LNCaP clone FGC (cell line): ENCODE data around the gene CENPH.
"Not testable (repeated sequence)": the region's sequence is repeated elsewhere in the genome, so short reads cannot be mapped to it uniquely, and the experiment has no call there.

Experiments
- DNase-seq: peaks from one replicate; pipeline ENCODE4 v3.0.0-alpha.2; 2011; ENCODE audit warnings: low read depth
- H3K4me3 ChIP-seq: 2 replicates; pipeline ENCODE4 v1.5.1; 2011; ENCODE audit warnings: mild to moderate bottlenecking, low read depth, low read length, control low read depth
- TF ChIP-seq, protein P1 (sequence below): IDR thresholded peaks from 2 replicates; pipeline ENCODE4 v1.5.1; 2012; ENCODE audit warnings: mild to moderate bottlenecking; ENCODE audit not compliant: control insufficient read depth, insufficient read depth; ENCODE audit errors: extremely low read depth

Gene CENPH

DNA sequence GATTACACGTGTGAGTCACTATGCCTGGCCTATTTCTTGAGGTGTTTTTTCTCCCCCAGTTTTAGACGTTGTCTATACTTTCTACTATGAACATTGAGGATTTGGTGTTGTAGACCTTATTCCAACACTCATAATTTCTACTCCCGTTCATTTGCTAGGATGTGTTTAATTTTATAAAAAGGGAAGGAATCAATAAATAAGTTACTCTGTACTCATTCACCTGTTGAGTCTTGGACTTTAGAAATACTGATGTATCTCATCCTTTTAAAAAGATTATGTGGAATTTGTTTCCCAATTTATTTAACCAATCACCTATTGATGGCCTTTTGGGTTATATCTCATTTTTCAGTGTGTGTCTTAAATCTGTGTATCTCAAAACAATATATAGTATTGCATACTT, 48.5 kb downstream of the CENPH start:
- TF ChIP-seq, protein P1, sequence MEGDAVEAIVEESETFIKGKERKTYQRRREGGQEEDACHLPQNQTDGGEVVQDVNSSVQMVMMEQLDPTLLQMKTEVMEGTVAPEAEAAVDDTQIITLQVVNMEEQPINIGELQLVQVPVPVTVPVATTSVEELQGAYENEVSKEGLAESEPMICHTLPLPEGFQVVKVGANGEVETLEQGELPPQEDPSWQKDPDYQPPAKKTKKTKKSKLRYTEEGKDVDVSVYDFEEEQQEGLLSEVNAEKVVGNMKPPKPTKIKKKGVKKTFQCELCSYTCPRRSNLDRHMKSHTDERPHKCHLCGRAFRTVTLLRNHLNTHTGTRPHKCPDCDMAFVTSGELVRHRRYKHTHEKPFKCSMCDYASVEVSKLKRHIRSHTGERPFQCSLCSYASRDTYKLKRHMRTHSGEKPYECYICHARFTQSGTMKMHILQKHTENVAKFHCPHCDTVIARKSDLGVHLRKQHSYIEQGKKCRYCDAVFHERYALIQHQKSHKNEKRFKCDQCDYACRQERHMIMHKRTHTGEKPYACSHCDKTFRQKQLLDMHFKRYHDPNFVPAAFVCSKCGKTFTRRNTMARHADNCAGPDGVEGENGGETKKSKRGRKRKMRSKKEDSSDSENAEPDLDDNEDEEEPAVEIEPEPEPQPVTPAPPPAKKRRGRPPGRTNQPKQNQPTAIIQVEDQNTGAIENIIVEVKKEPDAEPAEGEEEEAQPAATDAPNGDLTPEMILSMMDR: no peak
- DNase-seq: no peak
- H3K4me3 ChIP-seq: no peak overlapping the region

DNA sequence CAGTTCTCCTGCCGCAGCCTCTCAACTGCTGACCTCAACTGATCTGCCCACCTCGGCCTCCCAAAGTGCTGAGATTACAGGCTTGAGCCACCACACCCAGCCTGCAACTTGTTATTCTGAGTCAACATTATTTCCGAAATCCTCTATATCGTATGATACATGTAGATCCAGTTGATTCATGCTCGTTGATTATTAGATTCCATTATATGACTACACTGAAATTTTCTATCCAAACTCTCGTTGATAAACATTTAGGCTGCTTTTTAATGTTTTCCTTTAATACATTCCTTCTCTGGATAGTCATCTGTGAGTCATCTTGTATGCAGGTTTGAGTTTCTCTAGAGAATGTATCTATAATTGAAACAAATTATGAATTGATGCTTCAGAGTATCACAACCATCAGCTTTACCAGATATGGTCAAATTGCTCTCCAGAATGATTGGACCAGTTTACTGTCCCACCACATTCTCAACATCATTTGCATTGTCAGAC, 49.4 kb downstream of the CENPH start:
- H3K4me3 ChIP-seq: no peak overlapping the region
- DNase-seq: no peak
- TF ChIP-seq, protein P1: no peak

DNA sequence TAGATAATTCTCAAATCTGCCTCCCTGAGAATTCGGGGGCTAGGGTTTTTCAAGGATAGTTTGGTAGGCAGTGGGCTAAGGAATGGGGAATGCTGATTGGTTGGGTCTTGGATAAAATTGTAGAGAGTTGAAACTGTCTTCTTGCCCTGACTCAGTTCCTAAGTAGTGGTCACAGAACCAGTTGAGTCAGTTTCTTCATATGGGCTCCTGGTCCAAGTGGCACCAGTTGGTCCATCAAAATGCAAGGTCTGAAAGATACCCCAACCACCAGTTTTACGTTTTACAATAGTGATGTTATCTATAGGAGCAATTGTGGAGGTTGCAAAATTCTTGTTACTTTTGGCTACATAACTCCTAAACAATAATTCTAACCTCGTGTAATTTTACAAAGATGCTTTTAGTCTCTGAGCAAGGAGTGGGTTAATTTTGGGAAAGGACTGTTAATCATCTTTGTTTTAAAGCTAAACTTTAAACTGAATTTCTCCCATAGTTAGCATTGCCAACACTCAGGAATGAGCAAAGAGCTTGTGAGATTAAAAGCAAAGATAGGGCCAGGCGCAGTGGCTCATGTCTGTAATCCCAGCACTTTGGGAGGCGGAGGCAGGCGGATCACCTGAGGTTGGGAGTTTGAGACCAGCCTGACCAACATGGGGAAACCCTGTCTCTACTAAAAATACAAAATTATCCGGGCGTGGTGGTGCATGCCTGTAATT, 53.0 kb downstream of the CENPH start:
- TF ChIP-seq, protein P1: no peak
- DNase-seq: no peak
- H3K4me3 ChIP-seq: no peak overlapping the region

DNA sequence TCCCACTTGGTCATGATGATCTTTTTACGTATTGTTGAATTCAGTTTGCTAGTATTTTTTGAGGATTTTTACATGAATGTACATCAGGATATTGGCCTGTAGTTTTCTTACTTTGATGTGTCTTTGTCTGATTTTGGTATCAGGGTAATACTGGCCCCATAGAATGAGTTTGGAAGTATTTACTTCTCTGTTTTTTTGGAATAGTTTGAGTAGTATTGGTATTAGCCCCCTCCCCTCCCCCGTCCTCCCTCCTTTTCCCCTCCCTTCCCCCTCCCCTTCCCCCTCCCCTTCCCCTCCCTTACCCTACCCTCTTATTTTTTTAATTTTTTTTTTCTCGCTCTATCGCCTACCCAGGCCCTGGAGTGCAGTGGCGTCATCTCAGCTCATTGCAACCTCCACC, 55.6 kb downstream of the CENPH start:
- TF ChIP-seq, protein P1: no peak
- no peak for DNase-seq
- no peak overlapping the region for H3K4me3 ChIP-seq

DNA sequence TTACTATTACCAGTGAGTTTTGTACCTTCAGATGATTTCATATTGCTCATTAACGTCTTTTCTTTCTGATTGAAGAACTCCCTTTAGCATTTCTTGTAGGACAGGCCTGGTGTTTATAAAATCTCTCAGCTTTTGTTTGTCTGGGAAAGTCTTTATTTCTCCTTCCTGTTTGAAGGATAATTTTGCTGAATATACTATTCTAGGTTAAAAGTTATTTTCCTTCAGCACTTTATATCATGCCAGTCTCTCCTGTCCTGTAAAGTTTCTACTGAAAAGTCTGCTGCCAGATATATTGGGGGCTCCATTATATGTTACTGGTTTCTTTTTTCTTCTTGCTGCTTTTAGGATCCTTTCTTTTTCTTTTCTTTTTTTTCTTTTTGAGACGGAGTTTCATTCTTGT, 58.6 kb downstream of the CENPH start:
- TF ChIP-seq, protein P1: no peak
- no peak for DNase-seq
- H3K4me3 ChIP-seq: no peak overlapping the region

DNA sequence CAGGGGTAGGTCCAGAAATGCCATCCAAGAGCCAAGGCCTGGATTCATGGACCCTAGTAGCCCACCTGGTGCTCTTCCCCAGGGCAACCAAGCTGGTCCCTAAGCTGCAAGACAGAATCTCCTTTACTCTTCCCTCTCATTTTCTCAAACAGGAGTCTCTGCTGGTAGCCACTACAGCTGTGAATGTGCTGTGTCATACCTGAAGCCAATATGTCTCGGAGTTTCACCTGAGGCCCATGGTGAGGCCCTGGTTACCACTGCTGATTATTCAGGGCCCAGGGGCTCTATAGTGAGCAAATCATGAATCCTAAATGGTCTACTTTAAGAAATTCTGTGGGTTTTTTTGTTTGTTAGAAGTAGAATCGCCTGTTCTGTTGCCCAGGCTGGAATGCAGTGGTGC, 61.2 kb downstream of the CENPH start:
- no peak overlapping the region for H3K4me3 ChIP-seq
- no peak for DNase-seq
- TF ChIP-seq, protein P1: no peak

DNA sequence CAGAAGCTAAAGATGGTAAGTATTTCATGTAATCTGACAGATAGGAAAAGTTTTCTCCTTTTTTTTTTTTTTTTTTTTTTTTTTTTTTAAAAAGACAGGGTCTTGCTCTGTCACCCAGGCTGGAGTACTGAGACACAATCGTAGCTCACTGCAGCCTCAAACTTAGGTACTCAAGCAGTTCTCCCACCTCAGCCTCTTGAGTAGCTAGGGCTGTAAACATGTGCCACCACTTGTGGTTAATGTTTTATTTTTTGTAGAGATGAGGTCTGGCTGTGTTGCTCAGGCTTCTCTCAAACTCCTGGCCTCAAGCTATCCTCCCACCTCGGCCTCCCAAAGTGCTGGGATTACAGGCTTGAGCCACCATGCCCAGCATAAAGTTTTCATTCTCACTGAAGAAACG, 63.1 kb downstream of the CENPH start:
- TF ChIP-seq, protein P1: no peak
- no peak for DNase-seq
- no peak overlapping the region for H3K4me3 ChIP-seq

DNA sequence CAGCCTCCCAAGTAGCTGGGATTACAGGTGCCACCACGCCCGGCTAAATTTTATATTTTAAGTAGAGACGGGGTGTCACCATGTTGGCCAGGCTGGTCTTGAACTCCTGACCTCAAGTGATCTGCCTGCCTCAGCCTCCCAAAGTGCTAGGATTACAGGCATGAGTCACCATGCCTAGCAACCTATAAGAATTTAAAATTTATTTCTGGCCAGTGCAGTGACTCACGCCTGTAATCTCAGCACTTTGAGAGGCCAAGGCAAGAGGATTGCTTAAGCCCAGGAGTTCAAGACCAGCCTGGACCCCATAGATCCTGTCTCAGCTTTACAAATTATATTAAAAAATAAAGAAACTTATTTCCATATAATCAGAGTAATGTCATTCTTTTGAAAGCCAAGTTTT, 66.6 kb downstream of the CENPH start:
- not testable (repeated sequence) for DNase-seq, H3K4me3 ChIP-seq
